C4-2B (cell line): ENCODE results near the gene NUMBL.

Source experiments
- H3K27ac ChIP-seq: fragments of 450-650 bp; 2 replicates; pipeline ENCODE4 v1.5.1; 2017
- ZFX ChIP-seq: fragments of 450-650 bp; IDR thresholded peaks from 2 replicates; pipeline ENCODE4 v1.6.1; 2017
- TF ChIP-seq, protein P1 (sequence below): fragments of 450-650 bp; conservative IDR thresholded peaks from 2 replicates; pipeline ENCODE4 v1.5.1; 2017; ENCODE audit warnings: mild to moderate bottlenecking

Gene NUMBL

DNA sequence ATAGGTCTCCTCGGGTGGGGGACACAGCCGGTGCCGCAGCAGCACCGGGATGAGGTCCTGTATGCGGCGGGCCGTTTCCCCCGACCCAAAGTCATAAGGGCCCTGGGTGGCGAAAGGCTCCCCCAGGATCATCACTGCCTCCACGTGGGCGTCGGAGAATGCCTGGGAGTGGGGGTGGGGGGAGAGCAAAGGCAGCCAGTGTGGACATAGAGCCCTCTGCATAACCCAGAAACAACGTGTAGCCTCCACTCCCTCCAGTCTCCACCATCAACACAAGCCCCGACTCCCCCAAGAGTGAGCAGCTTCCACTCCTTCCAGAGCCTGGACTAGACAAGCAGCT, 1.7 kb upstream of the NUMBL start:
- TF ChIP-seq, protein P1, sequence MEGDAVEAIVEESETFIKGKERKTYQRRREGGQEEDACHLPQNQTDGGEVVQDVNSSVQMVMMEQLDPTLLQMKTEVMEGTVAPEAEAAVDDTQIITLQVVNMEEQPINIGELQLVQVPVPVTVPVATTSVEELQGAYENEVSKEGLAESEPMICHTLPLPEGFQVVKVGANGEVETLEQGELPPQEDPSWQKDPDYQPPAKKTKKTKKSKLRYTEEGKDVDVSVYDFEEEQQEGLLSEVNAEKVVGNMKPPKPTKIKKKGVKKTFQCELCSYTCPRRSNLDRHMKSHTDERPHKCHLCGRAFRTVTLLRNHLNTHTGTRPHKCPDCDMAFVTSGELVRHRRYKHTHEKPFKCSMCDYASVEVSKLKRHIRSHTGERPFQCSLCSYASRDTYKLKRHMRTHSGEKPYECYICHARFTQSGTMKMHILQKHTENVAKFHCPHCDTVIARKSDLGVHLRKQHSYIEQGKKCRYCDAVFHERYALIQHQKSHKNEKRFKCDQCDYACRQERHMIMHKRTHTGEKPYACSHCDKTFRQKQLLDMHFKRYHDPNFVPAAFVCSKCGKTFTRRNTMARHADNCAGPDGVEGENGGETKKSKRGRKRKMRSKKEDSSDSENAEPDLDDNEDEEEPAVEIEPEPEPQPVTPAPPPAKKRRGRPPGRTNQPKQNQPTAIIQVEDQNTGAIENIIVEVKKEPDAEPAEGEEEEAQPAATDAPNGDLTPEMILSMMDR, result no peak
- TF ChIP-seq ZFX, result no peak
- peak overlapping the region; percentile 86; the same call in 1 of the 2 replicates for H3K27ac ChIP-seq

DNA sequence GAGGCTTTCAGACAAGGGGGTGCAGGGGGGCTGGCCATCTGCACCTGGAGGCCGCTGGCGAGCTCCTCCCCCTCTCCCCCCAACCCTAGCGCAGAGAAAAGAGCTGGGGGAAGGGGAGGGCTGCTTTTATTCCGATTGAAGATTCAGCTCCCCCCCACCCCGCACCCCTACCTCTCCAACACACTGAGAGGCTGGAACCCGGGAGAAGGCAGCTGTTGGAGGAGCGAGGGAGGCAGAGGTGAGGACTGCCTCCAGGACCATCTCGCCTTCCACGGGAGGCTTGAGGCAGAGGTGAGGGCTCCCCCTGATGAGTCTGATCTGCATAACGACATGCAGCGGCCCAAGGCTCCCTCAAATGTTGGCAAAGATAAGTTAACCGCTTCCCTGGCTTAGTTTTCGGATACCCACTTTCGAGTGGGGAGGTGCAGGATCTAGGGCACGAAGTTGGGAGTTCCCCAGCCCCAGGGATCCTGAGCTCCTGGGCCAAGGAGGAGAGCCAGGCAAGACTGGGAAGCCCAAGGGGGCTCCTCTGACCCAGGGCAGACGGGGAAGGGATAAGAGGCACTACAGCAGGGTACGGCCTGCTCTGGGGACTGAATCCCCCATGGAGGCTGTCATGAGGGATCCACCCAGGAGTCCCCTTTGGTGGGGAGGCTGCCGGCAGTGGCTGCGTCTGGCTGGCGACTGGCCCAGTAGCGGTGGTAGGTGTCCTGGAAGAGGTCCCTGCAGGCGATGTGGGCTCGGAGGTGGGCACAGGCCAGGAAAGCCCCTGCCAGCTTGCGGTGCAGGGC, 1.2 kb upstream of the NUMBL start:
- H3K27ac ChIP-seq, result peak overlapping the region; percentile 86
- no peak for TF ChIP-seq ZFX
- TF ChIP-seq, protein P1, result no peak

DNA sequence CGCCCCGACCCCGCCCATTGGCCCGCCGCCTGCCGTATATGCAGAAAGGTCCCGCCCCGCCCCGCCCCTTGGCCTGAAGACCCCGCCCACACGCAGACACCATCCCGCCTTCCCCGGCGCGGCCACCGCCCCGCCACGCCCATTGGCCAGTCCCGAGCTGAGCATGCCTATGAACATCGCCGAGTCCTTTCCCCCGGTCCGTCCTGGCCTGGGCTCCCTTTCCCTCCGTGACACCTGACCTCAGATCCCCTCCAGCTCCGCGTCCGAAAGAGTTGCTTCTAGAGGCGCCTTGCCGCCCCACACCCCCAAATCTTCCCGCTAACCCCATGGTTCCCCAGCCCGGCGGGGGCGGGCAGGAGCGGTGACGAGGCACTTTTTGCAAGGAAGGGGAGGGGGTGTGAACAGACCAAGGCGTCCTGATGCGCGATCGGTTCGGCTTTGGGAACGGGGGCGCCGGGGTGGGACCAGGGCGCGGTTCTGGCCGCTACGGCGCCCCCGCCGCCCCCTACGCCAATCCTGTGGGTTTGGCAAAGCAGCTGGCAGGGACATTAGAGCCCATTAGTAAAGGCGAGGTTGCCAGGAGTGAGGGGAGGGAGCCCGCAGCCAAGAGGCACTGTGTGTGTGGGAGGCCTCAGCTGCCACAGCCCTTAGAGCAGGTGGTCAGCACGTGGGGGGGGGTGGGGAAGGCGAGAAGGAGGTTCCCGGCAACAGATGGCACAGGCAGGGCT, 406 bp upstream of the NUMBL start:
- peak overlapping the region; percentile 86 for H3K27ac ChIP-seq
- no peak for TF ChIP-seq ZFX
- TF ChIP-seq, protein P1, result no peak

DNA sequence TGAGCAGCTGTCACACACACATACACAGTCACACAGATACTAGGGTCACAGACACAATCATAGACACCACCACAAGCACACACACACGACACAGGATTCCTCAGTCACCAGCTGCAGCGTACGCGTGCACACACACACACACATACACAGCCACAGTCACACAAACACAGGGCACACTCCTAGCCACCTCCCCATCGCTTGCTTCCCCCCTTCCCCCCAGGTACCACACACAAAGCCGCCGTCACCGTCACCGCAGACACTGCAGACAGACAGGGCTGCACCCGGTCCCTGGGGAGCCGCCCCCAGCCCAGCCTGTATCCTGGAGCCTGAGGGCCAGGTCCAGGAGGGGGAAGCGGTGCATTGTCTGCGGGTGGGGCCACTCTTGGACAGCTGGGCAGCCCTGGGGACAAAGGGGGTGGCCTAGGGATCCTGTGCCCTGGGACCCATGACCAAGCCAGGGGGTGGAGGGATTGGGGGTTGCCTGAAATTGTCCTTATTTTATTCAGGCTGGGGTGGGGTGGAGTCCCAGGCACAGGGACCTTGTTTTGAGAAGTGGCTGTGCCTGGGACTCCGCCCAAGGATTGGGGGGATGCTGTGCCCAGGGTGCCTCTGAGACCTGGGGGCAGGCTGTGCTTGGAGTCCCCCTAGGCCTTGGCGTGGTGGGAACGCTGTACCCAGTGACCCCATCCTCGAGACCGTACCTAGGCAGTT, 957 bp downstream of the NUMBL start:
- no peak for TF ChIP-seq ZFX
- TF ChIP-seq, protein P1, result no peak
- peak overlapping the region; percentile 86 for H3K27ac ChIP-seq

DNA sequence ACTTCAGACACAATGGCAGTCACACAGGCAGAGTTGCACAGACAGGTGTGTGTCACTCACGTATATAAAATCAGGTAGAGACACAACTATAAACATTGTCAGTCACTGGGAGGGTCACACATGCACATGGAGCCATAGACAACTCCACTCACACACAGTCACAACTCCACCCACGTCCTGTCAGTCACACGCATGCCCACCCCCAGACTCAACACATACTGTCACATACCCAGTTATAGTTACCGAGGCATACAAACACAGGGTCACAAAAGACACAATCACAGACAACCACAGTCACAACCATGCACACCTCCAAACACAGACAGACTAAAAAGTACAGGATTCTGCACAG, 1.5 kb downstream of the NUMBL start:
- no peak overlapping the region; the same call in 1 of the 2 replicates for H3K27ac ChIP-seq
- TF ChIP-seq ZFX, result no peak
- TF ChIP-seq, protein P1, result no peak

DNA sequence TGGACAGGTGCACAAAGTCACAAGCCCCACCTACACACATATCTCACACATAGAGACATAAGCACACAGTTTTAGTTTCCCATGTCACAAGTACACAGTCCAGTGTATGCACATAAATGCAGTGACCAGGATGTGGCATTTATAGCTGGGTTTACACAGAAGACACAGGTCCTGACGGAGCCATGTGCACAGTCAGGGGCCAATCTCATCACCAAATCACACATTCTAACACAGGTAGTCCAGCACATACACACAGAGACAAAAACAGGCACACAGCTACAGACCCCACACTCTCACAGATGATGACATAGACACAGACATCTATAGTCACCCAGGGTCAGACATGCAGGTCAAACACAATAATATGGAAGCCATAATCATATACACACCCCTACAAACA, 2.1 kb downstream of the NUMBL start:
- TF ChIP-seq, protein P1, result no peak
- TF ChIP-seq ZFX, result no peak
- H3K27ac ChIP-seq, result no peak overlapping the region

DNA sequence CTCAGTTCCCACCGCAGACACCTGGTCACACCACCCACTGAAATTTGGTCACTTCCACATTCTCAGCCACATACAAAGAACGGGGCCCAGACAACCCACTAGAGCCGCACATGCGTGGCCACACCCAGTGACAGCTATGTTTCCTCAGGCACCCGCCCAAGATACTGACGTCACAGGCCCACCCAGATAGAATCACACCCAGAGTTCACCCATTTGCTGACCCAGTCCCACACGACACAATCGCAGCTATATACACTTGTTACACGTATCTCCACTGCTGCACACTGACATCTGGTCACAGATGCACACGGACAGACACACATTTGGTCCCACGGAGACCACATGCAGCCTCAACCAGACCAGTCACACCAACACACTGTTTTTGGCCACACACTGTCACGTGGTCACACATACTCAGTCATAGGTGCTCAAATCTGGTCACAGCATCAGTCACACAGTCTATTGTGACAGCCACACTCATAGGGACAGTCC, 2.9 kb downstream of the NUMBL start:
- TF ChIP-seq, protein P1, result no peak
- no peak for TF ChIP-seq ZFX
- H3K27ac ChIP-seq, result no peak overlapping the region
